ENCODE measurements around the gene CABLES2. TPM values are rescaled to one million over a fixed set of nuclear protein-coding genes. Genes with fewer than 3 reads are reported as not detected.

The CABLES2 gene
- total and polyA plus RNA-seq, 10 of the 15 experiments (the other 5 are each of a cell fraction or from before 2014, with no cell fraction given), result 2.2 to 14.9 (median 5.3) TPM

GRCh38 chr20:62409931-62410745 lies 3.1 kb upstream of the CABLES2 start (continued):
- TF ChIP-seq SMARCA5 (IDR thresholded peaks at IDR 0.05) (0 out of 2 replicates have a peak, but pooled peaks have one; percentile 25), EZH2 (IDR thresholded peaks at IDR 0.05; ENCODE audit: borderline replicate concordance, control insufficient read depth, low read depth, low read length) (no peak), PBX3 (IDR thresholded peaks at IDR 0.05; ENCODE audit: insufficient replicate concordance, low read depth, low read length) (no peak), DPF2 (IDR thresholded peaks at IDR 0.05) (0 out of 2 replicates have a peak, but pooled peaks have one; percentile 24), LARP7 (IDR thresholded peaks at IDR 0.05) (peak; percentile 48; the same call in 1 of the 2 replicates), NFXL1 (IDR thresholded peaks at IDR 0.05; ENCODE audit: borderline replicate concordance) (peak; percentile 75; the same call in 1 of the 2 replicates)

- no peaks in the 10 kb centered on the region for H3K9me3 ChIP-seq (replicated peaks; ENCODE audit: control insufficient read depth, insufficient read depth, low read length)
- no peak for ATAC-seq
- RAD21 ChIA-PET (ENCODE audit: unreplicated experiment), result interaction anchor here (1.1 to 1.8 kb wide), 4 partner anchors 90 to 383 kb away, joined by 3 to 6 read pairs (median 5); no protein-coding TSS in a partner anchor
- no peak for FAIRE-seq
- no peak for TF ChIP-seq MTA3 (IDR thresholded peaks at IDR 0.05; ENCODE audit: borderline replicate concordance, low read length)
- no peak for TF ChIP-seq TCF3 (IDR thresholded peaks at IDR 0.05; ENCODE audit: borderline replicate concordance, insufficient read depth, low read depth, low read length)
- no peak for TF ChIP-seq CBX3 (IDR thresholded peaks at IDR 0.05; ENCODE audit: borderline replicate concordance, low read depth)
- no peak for TF ChIP-seq ZNF207 (IDR thresholded peaks at IDR 0.05; ENCODE audit: borderline replicate concordance)
- no peak for TF ChIP-seq ATF3 (IDR thresholded peaks at IDR 0.05; ENCODE audit: borderline replicate concordance, extremely low read depth, low read depth, low read length)
- no peak for TF ChIP-seq SMAD1 (IDR thresholded peaks at IDR 0.05; ENCODE audit: low read depth, partially characterized antibody)
- no peak for TF ChIP-seq NFYB (IDR thresholded peaks at IDR 0.05; ENCODE audit: insufficient read depth, low read depth, low read length)
- TF ChIP-seq POU2F2 (IDR thresholded peaks at IDR 0.05; ENCODE audit: borderline replicate concordance, low read depth, low read length), result no peak
- TF ChIP-seq SRF (IDR thresholded peaks at IDR 0.05; ENCODE audit: low read depth in 2 of 2, low read length in 2 of 2), result no peak
- TF ChIP-seq NR2C2 (IDR thresholded peaks at IDR 0.05; ENCODE audit: borderline replicate concordance, control insufficient read depth, insufficient read length, low read depth), result no peak
- no peak for DNase-seq (ENCODE audit: low read depth, low spot score)
- POLR2A ChIA-PET, result interaction anchor here (1.3 kb wide), 1 partner anchor 22 kb away, joined by 5 read pairs; the partner anchor contains the start of gene RPS21
- in situ Hi-C loops (cut with MboI) (no loop called here), intact Hi-C loops (cut with micrococcal nuclease; ENCODE audit: unreplicated experiment) (loop anchor here (5.0 kb wide), 1 partner anchor 383 kb away; no protein-coding TSS in a partner anchor)
- SMC1A ChIA-PET (ENCODE audit: uncharacterized antibody, unreplicated experiment), result interaction anchor here (0.7 to 1.7 kb wide), 4 partner anchors 23 to 398 kb away, joined by 3 to 4 read pairs (median 4); no protein-coding TSS in a partner anchor
- WGBS (ENCODE audit: insufficient coverage, insufficient replicate concordance, low lambda C conversion rate, missing lambda C conversion rate), result 71% methylated on average over 12 of the region's 12 CpGs
- H4K20me1 ChIP-seq (ENCODE audit: control insufficient read depth, insufficient read depth), result no peaks in the 10 kb centered on the region
- no peak overlapping the region for H3K4me3 ChIP-seq
- peaks cover 14% of the 10 kb centered on the region for H3K79me2 ChIP-seq (ENCODE audit: control insufficient read depth, insufficient read depth, low read length)
- H3K4me2 ChIP-seq (ENCODE audit: control insufficient read depth, insufficient read depth), result peak overlapping the region; percentile 35; the same call in 1 of the 2 replicates
- H3K27me3 ChIP-seq (replicated peaks in 1 of 2; ENCODE audit: control insufficient read depth in 2 of 2, insufficient read depth in 2 of 2, low read length in 1 of 2), result no peaks in the 10 kb centered on the region
- H3K27ac ChIP-seq (ENCODE audit: control insufficient read depth, insufficient read depth), result no peak overlapping the region
- H3K4me1 ChIP-seq (ENCODE audit: control insufficient read depth, insufficient read depth, low read length), result peaks cover 12% of the 10 kb centered on the region
- no peak overlapping the region for H3K9ac ChIP-seq (ENCODE audit: control insufficient read depth, insufficient read depth, low read length)
- H2AFZ ChIP-seq (ENCODE audit: control insufficient read depth, low read depth, low read length), result no peak overlapping the region
- CTCF ChIA-PET, result interaction anchor here (0.6 to 4.2 kb wide), 9 partner anchors 10 to 399 kb away, joined by 3 to 23 read pairs (median 5); no protein-coding TSS in a partner anchor
- H3K36me3 ChIP-seq (ENCODE audit: control insufficient read depth in 2 of 2, insufficient read depth in 2 of 2, low read length in 1 of 2), result no peaks in the 10 kb centered on the region; a peak in 1 of 4 replicates
- BruUV-seq (replicated peaks), result no TSS peak
Observed at GRCh38 chr20:62409086-62409853, 2.2 kb upstream of the CABLES2 start.
